NCI-H2171 (cell line): ENCODE results near the gene TCF7L1.
"Not testable (repeated sequence)": the region's sequence is repeated elsewhere in the genome, so short reads cannot be mapped to it uniquely, and the experiment has no call there.

Experiments used
- DNase-seq: peaks from one replicate; lab custom pipeline; 2025; lab: John Stamatoyannopoulos, UW

The TCF7L1 gene

GRCh38 chr2:85132397-85132796 is 795 bp upstream of the TCF7L1 start:
- no peak for DNase-seq

GRCh38 chr2:85133751-85134254 is 611 bp downstream of the TCF7L1 start:
- no peak for DNase-seq

- no peak for DNase-seq
Observed at GRCh38 chr2:85134255-85134895, 1.2 kb downstream of the TCF7L1 start.

GRCh38 chr2:85134896-85135659 is 1.9 kb downstream of the TCF7L1 start:
- no peak for DNase-seq

- no peak for DNase-seq
Observed at GRCh38 chr2:85135660-85135914, 2.4 kb downstream of the TCF7L1 start.

GRCh38 chr2:85137156-85137555 is 4.0 kb downstream of the TCF7L1 start:
- DNase-seq, result no peak

GRCh38 chr2:85143463-85144082 is 10.4 kb downstream of the TCF7L1 start:
- DNase-seq, result no peak

- no peak for DNase-seq
Observed at GRCh38 chr2:85145116-85145820, 12.1 kb downstream of the TCF7L1 start.

- no peak for DNase-seq
Observed at GRCh38 chr2:85148190-85148589, 15.0 kb downstream of the TCF7L1 start.

GRCh38 chr2:85151026-85151425 is 17.8 kb downstream of the TCF7L1 start:
- DNase-seq, result no peak

GRCh38 chr2:85152895-85153294 is 19.7 kb downstream of the TCF7L1 start:
- no peak for DNase-seq

- DNase-seq, result no peak
Observed at GRCh38 chr2:85154048-85154753, 21.0 kb downstream of the TCF7L1 start.

- DNase-seq, result not testable (repeated sequence)
Observed at GRCh38 chr2:85155082-85155481, 21.9 kb downstream of the TCF7L1 start.

- no peak for DNase-seq
Observed at GRCh38 chr2:85156153-85156552, 23.0 kb downstream of the TCF7L1 start.

GRCh38 chr2:85156619-85157018 is 23.4 kb downstream of the TCF7L1 start:
- DNase-seq, result no peak

GRCh38 chr2:85157345-85157744 is 24.2 kb downstream of the TCF7L1 start:
- no peak for DNase-seq

- DNase-seq, result no peak
Observed at GRCh38 chr2:85158559-85159273, 25.5 kb downstream of the TCF7L1 start.

GRCh38 chr2:85159589-85159988 is 26.4 kb downstream of the TCF7L1 start:
- no peak for DNase-seq

- DNase-seq, result no peak
Observed at GRCh38 chr2:85160966-85161960, 28.1 kb downstream of the TCF7L1 start.

- DNase-seq, result no peak
Observed at GRCh38 chr2:85162746-85163301, 29.6 kb downstream of the TCF7L1 start.
